GM12874 (cell line): Measurements from ENCODE around the gene TMC7.

ENCODE experiments used
- CTCF ChIP-seq: IDR thresholded peaks from 2 replicates; pipeline ENCODE4 v1.5.1; 2011; ENCODE audit warnings: low read depth, mild to moderate bottlenecking, control low read depth, low read length, moderate library complexity; ENCODE audit not compliant: insufficient read depth

TMC7 gene

GRCh38 chr16:19105891-19106624, 122.3 kb downstream of the TMC7 start:
- no peak for TF ChIP-seq CTCF

DNA sequence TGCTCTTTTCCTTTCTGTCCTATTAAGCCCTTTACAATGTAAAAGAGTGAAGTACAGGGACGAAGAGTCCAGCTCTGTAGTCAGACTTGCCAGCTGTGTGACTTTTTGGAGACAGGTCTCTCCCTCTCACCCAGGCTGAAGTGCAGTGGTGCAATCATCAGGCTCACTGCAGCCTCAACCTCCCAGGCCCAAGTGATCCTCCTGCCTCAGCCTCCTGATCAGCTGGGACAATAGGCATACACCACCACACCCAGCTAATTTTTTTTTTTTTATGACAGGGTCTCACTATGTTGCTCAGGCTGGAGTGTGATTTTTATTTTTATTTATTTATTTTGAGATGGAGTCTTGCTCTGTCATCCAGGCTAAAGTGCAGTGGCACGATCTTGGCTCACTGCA, 122.9 kb downstream of the TMC7 start:
- TF ChIP-seq CTCF, result no peak

- no peak for TF ChIP-seq CTCF
These were observed 124.9 kb downstream of the TMC7 start for GRCh38 chr16:19108409-19109287.

DNA sequence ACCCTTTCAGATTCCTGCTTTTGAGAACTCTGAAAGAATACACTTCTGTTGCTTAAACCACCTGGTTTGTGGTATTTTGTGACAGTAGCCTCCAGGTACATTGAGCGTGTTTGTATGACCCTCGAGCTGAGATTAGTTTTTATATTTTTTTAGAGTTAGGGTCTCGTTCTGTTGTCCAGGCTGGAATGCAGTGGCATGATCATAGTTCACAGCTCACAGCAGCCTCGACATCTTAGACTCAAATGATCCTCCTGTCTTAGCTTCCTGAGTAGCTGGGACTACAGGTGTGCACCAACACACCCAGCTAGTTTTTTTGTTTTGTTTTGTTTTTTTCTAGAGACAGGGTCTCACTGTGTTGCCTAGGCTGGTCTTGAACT, 125.5 kb downstream of the TMC7 start:
- no peak for TF ChIP-seq CTCF

DNA sequence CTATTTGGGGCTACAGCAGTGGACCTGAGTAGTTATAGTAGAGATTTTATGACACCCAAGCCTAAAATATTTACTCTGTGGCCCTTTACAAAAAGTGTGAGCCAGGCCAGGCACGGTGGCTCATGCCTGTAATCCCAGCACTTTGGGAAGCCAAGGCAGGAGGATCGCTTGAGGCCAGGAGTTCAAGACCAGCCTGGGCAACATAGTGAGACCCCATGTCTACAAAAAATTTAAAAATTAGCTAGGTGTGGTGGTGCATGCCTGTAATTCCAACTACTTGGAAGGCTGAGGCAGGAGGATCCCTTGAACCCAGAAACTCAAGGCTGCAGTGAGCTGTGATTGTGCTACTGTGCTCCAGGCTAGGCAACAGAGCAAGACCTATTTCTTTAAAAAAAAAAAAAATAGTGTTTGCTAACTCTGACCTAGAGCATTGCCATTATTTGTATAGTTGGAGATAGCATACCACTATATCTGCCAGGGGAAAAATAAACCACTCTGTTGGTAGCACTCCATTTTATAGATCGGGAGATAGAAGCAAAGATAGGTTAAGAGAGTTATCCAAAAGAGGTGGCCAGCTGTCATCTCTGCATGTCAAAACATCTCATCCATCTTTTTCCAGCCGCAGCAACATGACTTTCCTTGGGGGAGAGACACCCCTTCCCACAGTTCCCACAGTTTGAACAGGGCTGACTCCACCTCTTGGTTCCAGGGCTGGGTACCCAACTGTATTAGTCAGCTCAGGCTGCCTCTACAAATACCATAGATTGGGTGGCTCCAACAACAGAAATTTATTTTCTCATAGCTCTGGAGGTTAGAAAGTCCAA, 127.0 kb downstream of the TMC7 start:
- TF ChIP-seq CTCF, result no peak

DNA sequence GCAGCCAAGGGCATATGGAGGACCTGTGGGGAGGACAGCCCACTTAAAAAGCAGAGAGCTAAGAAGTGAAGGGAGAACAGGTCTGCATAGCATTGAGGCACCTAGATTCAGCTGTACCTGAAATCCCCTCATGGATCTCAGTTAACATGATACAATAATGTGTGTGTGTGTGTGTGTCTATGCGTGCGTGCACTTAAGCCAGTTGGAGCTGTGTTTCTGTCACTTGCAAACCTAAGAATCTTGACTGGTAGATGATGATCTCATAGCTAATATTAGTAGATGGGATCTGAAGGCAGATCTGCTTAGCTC, 128.3 kb downstream of the TMC7 start:
- no peak for TF ChIP-seq CTCF
